Body of pancreas (tissue), 4 donors: Measurements from ENCODE around the gene TM9SF4. TPM values are rescaled to one million over a fixed set of nuclear protein-coding genes. Genes with fewer than 3 reads are reported as not detected.
"Not testable (repeated sequence)": the region's sequence is repeated elsewhere in the genome, so short reads cannot be mapped to it uniquely, and the experiment has no call there.

Experiments used
- ATAC-seq: fragments of 150-250 bp; one replicate; pipeline ENCODE4 v1.9.1; 2016
- DNase-seq, 4 donors: peaks; one replicate each; pipeline ENCODE4 v3.0.0-alpha.2; 2019
- H3K27ac ChIP-seq, 4 donors: fragments of 200-600 bp; sonication (generic); 1 replicate in 3 of 4; 2 replicates in 1 of 4; pipeline versions ENCODE4 v1.5.1 to v1.6.1; 2016 to 2019; ENCODE audit warnings: mild to moderate bottlenecking in 1 of 4, mixed read lengths in 1 of 4, moderate library complexity in 1 of 4
- H3K27me3 ChIP-seq, 2 donors: fragments of 200-600 bp; sonication (generic); one replicate each; pipeline ENCODE4 v1.6.0; 2016; ENCODE audit warnings: mild to moderate bottlenecking in 1 of 2
- H3K36me3 ChIP-seq, 2 donors: fragments of 200-600 bp; sonication (generic); replicated peaks in 1 of 2; 2 replicates each; pipeline ENCODE4 v1.5.1; 2016; ENCODE audit warnings: low read depth in 2 of 2; ENCODE audit not compliant: insufficient read depth in 1 of 2
- H3K4me1 ChIP-seq: fragments of 200-600 bp; sonication (generic); one replicate; pipeline ENCODE4 v1.6.0; 2016
- H3K4me3 ChIP-seq, 2 donors: fragments of 200-600 bp; sonication (generic); 1 replicate in 1 of 2; 2 replicates in 1 of 2; pipeline ENCODE4 v1.5.1; 2016 to 2019
- H3K9me3 ChIP-seq, 3 donors: fragments of 200-600 bp; sonication (generic); 1 replicate in 2 of 3; 2 replicates in 1 of 3; pipeline ENCODE4 v1.5.1; 2016
- CTCF ChIP-seq, 7 experiments: fragments of 450-650 bp in 4 of 7; fragments of 200-600 bp in 3 of 7; sonication (generic) in 3 of 7; IDR thresholded peaks; one replicate each; pipeline ENCODE4 v1.5.1; 2016 to 2019; ENCODE audit warnings: antibody characterized with exemption in 7 of 7
- POLR2A ChIP-seq, 3 donors: fragments of 450-650 bp; IDR thresholded peaks; one replicate each; pipeline ENCODE4 v1.6.1; 2016; ENCODE audit warnings: antibody characterized with exemption in 3 of 3, mild to moderate bottlenecking in 2 of 3
- WGBS, 2 donors: methylation state at CpG; one replicate each; pipeline ENCODE4 v1.1.5; 2017; 5-methylcytosine and 5-hydroxymethylcytosine counted together
- intact Hi-C: fragments of 100-400 bp; cut with DNase I; formaldehyde crosslinking; loops from one replicate; pipeline ENCODE4 v1.15.1; 2023
- total RNA-seq, 2 donors: library from RNA; depleted of rRNA; stranded (reverse); fragments of >200 nt; gene quantifications; one replicate each; pipeline ENCODE4 v1.1.0, GENCODE V29; 2016

TM9SF4 gene
- total RNA-seq, 2 donors from 2014 or later: 16.9 to 27.0 TPM

GRCh38 chr20:32164984-32165735 lies 55.6 kb downstream of the TM9SF4 start:
- H3K4me1 ChIP-seq: no peaks in the 10 kb centered on the region
- DNase-seq (no peak), ATAC-seq (no peak)
- 87 to 90% methylated on average over 20 to 21 of the region's 21 CpGs for WGBS, 2 donors
- no peaks in the 10 kb centered on the region for H3K9me3 ChIP-seq
- TF ChIP-seq CTCF (IDR thresholded peaks at IDR 0.05) (no peak), POLR2A (IDR thresholded peaks at IDR 0.05) (no peak)
- no peak overlapping the region for H3K27ac ChIP-seq
- intact Hi-C loops: no loop called here
- H3K4me3 ChIP-seq: no peak overlapping the region
- peaks cover 0 to 35% of the 10 kb centered on the region in 2 donors for H3K36me3 ChIP-seq
- no peaks in the 10 kb centered on the region for H3K27me3 ChIP-seq

GRCh38 chr20:32165836-32166545 lies 56.5 kb downstream of the TM9SF4 start:
- H3K9me3 ChIP-seq: no peaks in the 10 kb centered on the region
- no peak overlapping the region for H3K27ac ChIP-seq
- intact Hi-C loops: no loop called here
- no peak for ATAC-seq
- H3K4me1 ChIP-seq: no peaks in the 10 kb centered on the region
- WGBS, 2 donors: 87 to 94% methylated on average over 7 to 8 of the region's 8 CpGs
- no peak for DNase-seq
- no peak overlapping the region for H3K4me3 ChIP-seq
- TF ChIP-seq CTCF (IDR thresholded peaks at IDR 0.05) (no peak), POLR2A (IDR thresholded peaks at IDR 0.05) (no peak)
- H3K36me3 ChIP-seq: peaks cover 0 to 32% of the 10 kb centered on the region in 2 donors
- H3K27me3 ChIP-seq: no peaks in the 10 kb centered on the region

GRCh38 chr20:32167552-32167951 lies 58.0 kb downstream of the TM9SF4 start:
- H3K27ac ChIP-seq: no peak overlapping the region
- intact Hi-C loops: no loop called here
- TF ChIP-seq CTCF (IDR thresholded peaks at IDR 0.05): no peak
- TF ChIP-seq POLR2A (IDR thresholded peaks at IDR 0.05): no peak
- H3K4me3 ChIP-seq: no peak overlapping the region
- DNase-seq (no peak), ATAC-seq (no peak)
- 91 to 93% methylated on average over 4 of the region's 4 CpGs for WGBS, 2 donors
- no peaks in the 10 kb centered on the region for H3K27me3 ChIP-seq
- H3K9me3 ChIP-seq: no peaks in the 10 kb centered on the region
- H3K36me3 ChIP-seq: peaks cover 0 to 25% of the 10 kb centered on the region in 2 donors
- no peaks in the 10 kb centered on the region for H3K4me1 ChIP-seq

- Histone ChIP-seq H3K36me3 (peaks cover 0 to 24% of the 10 kb centered on the region in 2 donors), H3K4me1 (no peaks in the 10 kb centered on the region), H3K27me3 (no peaks in the 10 kb centered on the region), H3K27ac (no peak overlapping the region), H3K4me3 (no peak overlapping the region), H3K9me3 (no peaks in the 10 kb centered on the region)
- no peak for ATAC-seq
- intact Hi-C loops: no loop called here
- 69 to 81% methylated on average over 2 of the region's 2 CpGs for WGBS, 2 donors
- TF ChIP-seq CTCF (IDR thresholded peaks at IDR 0.05) (no peak), POLR2A (IDR thresholded peaks at IDR 0.05) (no peak)
- no peak for DNase-seq
These were observed 58.8 kb downstream of the TM9SF4 start for GRCh38 chr20:32168184-32168910.

- DNase-seq, H3K9me3 ChIP-seq, H3K27me3 ChIP-seq, H3K27ac ChIP-seq, H3K4me1 ChIP-seq, H3K36me3 ChIP-seq, intact Hi-C loops, ATAC-seq, H3K4me3 ChIP-seq: not testable (repeated sequence)
- WGBS, 2 donors: 92 to 94% methylated on average over 7 of the region's 7 CpGs
These were observed 68.2 kb downstream of the TM9SF4 start for GRCh38 chr20:32177696-32178095.
